Myometrial cell (primary cell): ENCODE measurements around the gene OGFOD1. TPM values are rescaled to one million over a fixed set of nuclear protein-coding genes. Genes with fewer than 3 reads are reported as not detected.

ENCODE experiments used
- total RNA-seq: library from RNA; depleted of rRNA; stranded (reverse); fragments of >200 nt; gene quantifications from 2 replicates; pipeline ENCODE4 v1.2.3, GENCODE V29; 2015

Gene OGFOD1
- total RNA-seq = 38.3 and 101 TPM in 2 replicates

DNA sequence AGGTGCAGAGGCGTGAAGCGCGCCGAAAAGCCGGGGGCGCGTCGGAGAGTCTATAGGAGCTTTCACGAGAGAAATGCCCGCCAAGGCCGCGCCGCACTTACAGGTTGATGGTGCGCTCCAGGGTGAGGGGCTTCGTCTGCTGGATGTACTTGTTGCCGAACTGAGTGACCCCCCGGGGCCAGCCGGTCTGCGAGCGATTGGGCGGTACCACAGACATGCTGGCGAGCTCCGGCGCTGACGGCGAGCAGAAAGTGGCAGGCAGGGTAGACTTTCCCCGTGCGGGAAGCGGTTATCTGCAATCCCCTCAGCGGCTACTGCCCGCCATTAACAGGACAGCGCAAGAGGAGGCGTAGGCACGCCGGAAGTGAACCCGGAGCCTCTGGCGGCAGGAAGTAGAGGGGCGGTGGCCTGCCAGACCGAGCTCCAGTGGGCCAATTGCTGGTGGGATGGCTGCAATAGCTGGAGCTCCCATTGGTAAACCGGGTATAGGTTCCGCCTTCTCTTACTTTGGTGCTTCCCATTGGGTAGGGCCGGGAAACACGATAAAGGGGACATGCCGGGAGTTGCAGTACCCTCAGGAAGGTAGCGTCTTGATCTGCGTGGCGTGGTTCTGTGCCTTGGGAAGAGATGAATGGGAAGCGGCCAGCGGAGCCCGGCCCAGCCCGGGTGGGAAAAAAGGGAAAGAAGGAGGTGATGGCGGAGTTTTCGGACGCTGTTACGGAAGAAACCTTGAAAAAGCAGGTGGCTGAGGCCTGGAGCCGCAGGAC is at the start of gene OGFOD1, which contains the start of gene NUDT21:
OGFOD1 (plus strand) TSS at position 569 of the 767 bp plus-strand sequence; CDS start at position 628, 59 bp downstream.
NUDT21 (minus strand) TSS at position 347 of the 767 bp plus-strand sequence; CDS start at position 217, 130 bp downstream.

GRCh38 chr16:56425439-56425832 is 25.9 kb upstream of the OGFOD1 start, which contains the start of gene AMFR:
TSS of gene AMFR (minus strand) at chr16:56425545. CDS start at chr16:56425327, 218 bp downstream.

DNA sequence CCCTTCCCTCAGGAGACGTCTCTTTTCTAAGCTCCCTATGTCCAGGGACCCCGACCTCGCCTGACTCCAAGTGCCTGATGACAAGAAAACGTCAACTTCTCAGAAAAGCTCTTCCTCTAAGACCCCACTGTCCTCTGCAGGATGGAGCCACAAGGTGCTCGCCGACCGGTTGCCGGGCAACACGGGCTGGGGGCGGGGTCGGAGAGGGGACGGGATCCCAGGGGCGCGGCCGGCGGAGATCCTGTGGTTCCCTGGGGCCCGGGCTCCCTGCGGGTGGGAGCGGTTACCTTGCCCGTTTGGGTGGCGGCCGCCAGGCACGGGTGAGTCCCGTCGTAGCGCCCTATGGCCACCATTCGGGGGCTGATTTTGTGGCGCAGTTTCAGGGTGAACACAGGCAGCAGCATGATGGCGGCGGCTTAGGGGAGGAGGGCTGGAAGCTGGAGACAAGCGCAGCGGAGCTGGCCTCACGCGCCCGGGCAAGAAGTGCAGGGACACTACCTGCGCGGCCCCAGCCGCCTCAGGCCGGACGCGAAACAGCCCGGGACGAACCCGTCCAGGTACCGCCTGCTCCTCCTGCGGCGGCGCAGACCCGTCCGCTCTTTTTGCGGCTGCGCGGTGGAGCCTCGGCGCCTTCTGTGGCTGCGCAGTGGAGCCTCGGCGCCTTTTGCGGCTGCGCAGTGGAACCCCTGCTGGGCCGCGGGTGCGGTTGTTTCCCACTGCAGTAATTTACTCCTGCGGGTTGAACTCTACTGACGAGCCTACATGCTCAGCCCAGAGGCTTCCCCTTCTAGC is 68.3 kb downstream of the OGFOD1 start, which contains the start of gene BBS2:
BBS2 (minus strand) TSS at position 566 of the 792 bp plus-strand sequence; CDS start at position 404, 162 bp downstream.

Other genes with a start within 250 kb of the OGFOD1 start
- gene AMFR, start 26.0 kb upstream of the OGFOD1 start, total RNA-seq = 123 and 152 TPM in 2 replicates
- 56.5 and 105 TPM in 2 replicates for gene NUDT21, start 222 bp upstream of the OGFOD1 start, total RNA-seq
- gene BBS2, start 68.5 kb downstream of the OGFOD1 start, total RNA-seq = 47.3 and 61.5 TPM in 2 replicates
- not detected in 2 replicates for gene MT4, start 113.5 kb downstream of the OGFOD1 start, total RNA-seq
- gene MT3, start 138.0 kb downstream of the OGFOD1 start, total RNA-seq = not detected in 2 replicates
- 392 and 575 TPM in 2 replicates for gene MT2A, start 157.0 kb downstream of the OGFOD1 start, total RNA-seq
- 146 and 173 TPM in 2 replicates for gene MT1E, start 174.2 kb downstream of the OGFOD1 start, total RNA-seq
- gene MT1M, start 181.1 kb downstream of the OGFOD1 start, total RNA-seq = 9.0 and 9.8 TPM in 2 replicates
- 15.6 and 38.3 TPM in 2 replicates for gene MT1A, start 187.1 kb downstream of the OGFOD1 start, total RNA-seq
- gene MT1B, start 200.3 kb downstream of the OGFOD1 start, total RNA-seq = not detected in 2 replicates
- 6.2 TPM in 1 of 2 replicates, not detected in the other for gene MT1F, start 206.4 kb downstream of the OGFOD1 start, total RNA-seq
- 57.4 and 95.7 TPM in 2 replicates for gene MT1G, start 216.5 kb downstream of the OGFOD1 start, total RNA-seq
- 6.9 and 10.5 TPM in 2 replicates for gene MT1H, start 218.3 kb downstream of the OGFOD1 start, total RNA-seq
- gene MT1X, start 230.9 kb downstream of the OGFOD1 start, total RNA-seq = 31.7 and 83.9 TPM in 2 replicates